Neural progenitor cell (in vitro differentiated cells): ENCODE measurements around the gene ATG9A. TPM values are rescaled to one million over a fixed set of nuclear protein-coding genes. Genes with fewer than 3 reads are reported as not detected.

Experiments
- DNase-seq: peaks from one replicate; pipeline ENCODE4 v3.0.0-alpha.2; 2016; ENCODE audit warnings: low spot score
- H2AFZ ChIP-seq: fragments of 200-600 bp; sonication (generic); replicated peaks from 2 replicates; pipeline ENCODE4 v1.6.1; 2016; ENCODE audit warnings: antibody characterized with exemption
- H3F3A ChIP-seq: fragments of 200-600 bp; sonication (generic); 2 replicates; pipeline ENCODE4 v1.6.1; 2016; ENCODE audit warnings: antibody characterized with exemption, low read depth
- H3K27ac ChIP-seq: fragments of 200-600 bp; sonication (generic); 2 replicates; pipeline ENCODE4 v1.5.1; 2016; ENCODE audit warnings: mild to moderate bottlenecking
- H3K27me3 ChIP-seq: fragments of 200-600 bp; sonication (generic); 2 replicates; pipeline ENCODE4 v1.6.1; 2016; ENCODE audit warnings: mild to moderate bottlenecking, moderate library complexity
- H3K36me3 ChIP-seq: fragments of 200-600 bp; sonication (generic); 2 replicates; pipeline ENCODE4 v1.5.1; 2016
- H3K4me1 ChIP-seq: fragments of 200-600 bp; sonication (generic); 2 replicates; pipeline ENCODE4 v1.6.1; 2016; ENCODE audit warnings: mixed run types
- H3K4me2 ChIP-seq: fragments of 200-600 bp; sonication (generic); 2 replicates; pipeline ENCODE4 v1.6.1; 2016
- H3K4me3 ChIP-seq: fragments of 200-600 bp; sonication (generic); 2 replicates; pipeline ENCODE4 v1.5.1; 2016
- H3K79me2 ChIP-seq: fragments of 200-600 bp; sonication (generic); 2 replicates; pipeline ENCODE4 v1.6.1; 2016; ENCODE audit warnings: low read depth
- H3K9ac ChIP-seq: fragments of 200-600 bp; sonication (generic); 2 replicates; pipeline ENCODE4 v1.6.1; 2016
- H3K9me3 ChIP-seq: fragments of 200-600 bp; sonication (generic); 2 replicates; pipeline ENCODE4 v1.5.1; 2016; ENCODE audit warnings: low read depth
- H4K20me1 ChIP-seq: fragments of 200-600 bp; sonication (generic); 2 replicates; pipeline ENCODE4 v1.6.1; 2016; ENCODE audit warnings: low read depth
- H3K27ac Mint-ChIP-seq: 3 replicates; pipeline ENCODE4 v1.8.0; 2021; ENCODE audit warnings: mixed read lengths
- H3K27me3 Mint-ChIP-seq: 2 replicates; pipeline ENCODE4 v1.8.0; 2022; ENCODE audit warnings: low read depth, mild to moderate bottlenecking, inconsistent platforms, moderate library complexity, mixed read lengths; ENCODE audit not compliant: insufficient read depth
- H3K36me3 Mint-ChIP-seq: 3 replicates; pipeline ENCODE4 v1.8.0; 2021; ENCODE audit warnings: mixed read lengths
- H3K4me1 Mint-ChIP-seq: 3 replicates; pipeline ENCODE4 v1.8.0; 2021; ENCODE audit warnings: mixed read lengths
- H3K4me3 Mint-ChIP-seq: 3 replicates; pipeline ENCODE4 v1.8.0; 2021; ENCODE audit warnings: mild to moderate bottlenecking, moderate library complexity, mixed read lengths
- H3K9me3 Mint-ChIP-seq: 3 replicates; pipeline ENCODE4 v1.8.0; 2020; ENCODE audit warnings: mixed read lengths
- EZH2 ChIP-seq: fragments of 200-600 bp; sonication (generic); IDR thresholded peaks from 2 replicates; pipeline ENCODE4 v1.6.1; 2017; ENCODE audit warnings: antibody characterized with exemption, mild to moderate bottlenecking, moderate library complexity
- EZH2phosphoT487 ChIP-seq: fragments of 200-600 bp; sonication (generic); IDR thresholded peaks from 2 replicates; pipeline ENCODE4 v1.6.1; 2017; ENCODE audit warnings: antibody characterized with exemption
- total RNA-seq: library from RNA; depleted of rRNA; stranded (reverse); fragments of >200 nt; gene quantifications from 2 replicates; pipeline ENCODE4 v1.2.3, GENCODE V29; 2015; ENCODE audit warnings: low replicate concordance
- TF ChIP-seq, protein P1 (sequence below): fragments of 200-600 bp; sonication (generic); IDR thresholded peaks from 2 replicates; pipeline ENCODE4 v1.5.1; 2017; ENCODE audit warnings: antibody characterized with exemption, mild to moderate bottlenecking

ATG9A gene
- total RNA-seq, 1 donor from 2014 or later: 32.7 TPM

GRCh38 chr2:219175928-219176817 lies 53.3 kb downstream of the ATG9A start:
- Histone ChIP-seq H3K9me3 (no peaks in the 10 kb centered on the region), H3K79me2 (peaks cover 24% of the 10 kb centered on the region), H4K20me1 (peaks cover 22% of the 10 kb centered on the region), H3K4me2 (peak overlapping the region; percentile 90), H3F3A (peaks cover 29% of the 10 kb centered on the region), H3K27me3 (no peaks in the 10 kb centered on the region), H3K27ac (no peak overlapping the region), H3K4me3 (peak overlapping the region; percentile 66), H3K4me1 (peaks cover 14% of the 10 kb centered on the region), H3K36me3 (no peaks in the 10 kb centered on the region), H2AFZ (peak overlapping the region; percentile 87), H3K9ac (no peak overlapping the region)
- Mint-ChIP-seq H3K9me3 (no peaks in the 10 kb centered on the region), H3K27ac (no peak overlapping the region), H3K4me1 (peaks cover 22% of the 10 kb centered on the region), H3K36me3 (peaks cover 13% of the 10 kb centered on the region), H3K4me3 (peak overlapping the region; percentile 97), H3K27me3 (peaks cover 6% of the 10 kb centered on the region)
- TF ChIP-seq EZH2 (no peak), EZH2phosphoT487 (peak; percentile 37)
- TF ChIP-seq, protein P1, sequence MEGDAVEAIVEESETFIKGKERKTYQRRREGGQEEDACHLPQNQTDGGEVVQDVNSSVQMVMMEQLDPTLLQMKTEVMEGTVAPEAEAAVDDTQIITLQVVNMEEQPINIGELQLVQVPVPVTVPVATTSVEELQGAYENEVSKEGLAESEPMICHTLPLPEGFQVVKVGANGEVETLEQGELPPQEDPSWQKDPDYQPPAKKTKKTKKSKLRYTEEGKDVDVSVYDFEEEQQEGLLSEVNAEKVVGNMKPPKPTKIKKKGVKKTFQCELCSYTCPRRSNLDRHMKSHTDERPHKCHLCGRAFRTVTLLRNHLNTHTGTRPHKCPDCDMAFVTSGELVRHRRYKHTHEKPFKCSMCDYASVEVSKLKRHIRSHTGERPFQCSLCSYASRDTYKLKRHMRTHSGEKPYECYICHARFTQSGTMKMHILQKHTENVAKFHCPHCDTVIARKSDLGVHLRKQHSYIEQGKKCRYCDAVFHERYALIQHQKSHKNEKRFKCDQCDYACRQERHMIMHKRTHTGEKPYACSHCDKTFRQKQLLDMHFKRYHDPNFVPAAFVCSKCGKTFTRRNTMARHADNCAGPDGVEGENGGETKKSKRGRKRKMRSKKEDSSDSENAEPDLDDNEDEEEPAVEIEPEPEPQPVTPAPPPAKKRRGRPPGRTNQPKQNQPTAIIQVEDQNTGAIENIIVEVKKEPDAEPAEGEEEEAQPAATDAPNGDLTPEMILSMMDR: peak; percentile 30
- DNase-seq: peak; percentile 81

DNA sequence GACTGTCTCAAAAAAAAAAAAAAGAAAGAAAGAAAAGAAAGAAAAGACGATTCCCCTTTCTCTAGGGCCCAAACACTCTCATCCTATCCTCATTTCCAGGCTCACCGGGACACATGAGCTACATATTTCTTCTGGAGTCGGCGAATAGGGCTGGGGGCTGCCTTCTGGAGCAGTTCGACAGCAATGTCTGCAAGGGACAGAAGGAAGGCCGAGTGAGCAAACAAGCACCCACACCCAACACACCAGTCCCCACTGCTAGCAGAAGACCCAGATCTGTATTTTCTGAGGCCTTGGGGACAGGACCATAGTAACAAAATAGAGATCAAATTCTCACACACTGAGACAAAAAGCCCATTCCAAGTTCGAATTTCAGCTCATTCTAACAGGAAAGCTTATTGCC lies 54.0 kb downstream of the ATG9A start:
- Histone ChIP-seq H3K9ac (no peak overlapping the region), H3K36me3 (no peaks in the 10 kb centered on the region), H3K27ac (no peak overlapping the region)

GRCh38 chr2:219174801-219175200 lies 54.6 kb downstream of the ATG9A start:
- Histone ChIP-seq H3K79me2 (peaks cover 24% of the 10 kb centered on the region), H3K9ac (no peak overlapping the region), H3K9me3 (no peaks in the 10 kb centered on the region), H3K4me3 (no peak overlapping the region), H3K4me2 (no peak overlapping the region), H3K27me3 (no peaks in the 10 kb centered on the region), H3K36me3 (no peaks in the 10 kb centered on the region), H3F3A (peaks cover 34% of the 10 kb centered on the region), H3K4me1 (peaks cover 14% of the 10 kb centered on the region), H4K20me1 (peaks cover 22% of the 10 kb centered on the region), H2AFZ (no peak overlapping the region), H3K27ac (no peak overlapping the region)
- H3K4me1 Mint-ChIP-seq: peaks cover 19% of the 10 kb centered on the region
- H3K36me3 Mint-ChIP-seq: peaks cover 6% of the 10 kb centered on the region
- no peak for DNase-seq
- H3K9me3 Mint-ChIP-seq: no peaks in the 10 kb centered on the region
- H3K4me3 Mint-ChIP-seq: peak overlapping the region; percentile 46
- no peak overlapping the region for H3K27ac Mint-ChIP-seq
- peaks cover 4% of the 10 kb centered on the region for H3K27me3 Mint-ChIP-seq
- no peak for TF ChIP-seq EZH2phosphoT487
- TF ChIP-seq, protein P1: no peak
- TF ChIP-seq EZH2: no peak

More for the DNA sequence above, 54.0 kb downstream of the ATG9A start:
- peak overlapping the region; percentile 97 for H3K4me3 Mint-ChIP-seq
- H3K27me3 Mint-ChIP-seq: peaks cover 5% of the 10 kb centered on the region
- peaks cover 34% of the 10 kb centered on the region for H3F3A ChIP-seq
- no peak overlapping the region for H2AFZ ChIP-seq
- TF ChIP-seq EZH2: no peak
- TF ChIP-seq, protein P1: no peak
- no peak for TF ChIP-seq EZH2phosphoT487
- H3K79me2 ChIP-seq: peaks cover 24% of the 10 kb centered on the region
- no peaks in the 10 kb centered on the region for H3K9me3 Mint-ChIP-seq
- peak overlapping the region; percentile 90 for H3K4me2 ChIP-seq
- H3K27ac Mint-ChIP-seq: no peak overlapping the region
- no peaks in the 10 kb centered on the region for H3K9me3 ChIP-seq
- H3K36me3 Mint-ChIP-seq: peaks cover 7% of the 10 kb centered on the region
- H4K20me1 ChIP-seq: peaks cover 24% of the 10 kb centered on the region
- H3K27me3 ChIP-seq: no peaks in the 10 kb centered on the region
- H3K4me1 Mint-ChIP-seq: peaks cover 22% of the 10 kb centered on the region
- H3K4me3 ChIP-seq: peak overlapping the region; percentile 66
- no peak for DNase-seq
- H3K4me1 ChIP-seq: peaks cover 14% of the 10 kb centered on the region
